CD4-positive, alpha-beta T cell treated with Interleukin-6 for 4 hours (primary cell): ENCODE measurements around the gene AAGAB.

Experiments used
- DNase-seq: peaks from one replicate; pipeline ENCODE4 v3.0.0-alpha.2; 2020; ENCODE audit warnings: mixed read lengths

AAGAB gene

GRCh38 chr15:67186226-67186649 lies 68.2 kb downstream of the AAGAB start:
- no peak for DNase-seq

- no peak for DNase-seq
These were observed 68.7 kb downstream of the AAGAB start for GRCh38 chr15:67185621-67186225.

GRCh38 chr15:67185051-67185450 lies 69.4 kb downstream of the AAGAB start:
- DNase-seq = no peak

- DNase-seq = no peak
These were observed 70.1 kb downstream of the AAGAB start for GRCh38 chr15:67184208-67184925.

GRCh38 chr15:67183443-67184169 lies 70.9 kb downstream of the AAGAB start:
- DNase-seq = no peak

GRCh38 chr15:67181221-67181639 lies 73.2 kb downstream of the AAGAB start:
- DNase-seq = peak; percentile 28

GRCh38 chr15:67180514-67181191 lies 73.8 kb downstream of the AAGAB start:
- DNase-seq = no peak

- DNase-seq = no peak
These were observed 74.4 kb downstream of the AAGAB start for GRCh38 chr15:67180035-67180434.

GRCh38 chr15:67179411-67179995 lies 75.0 kb downstream of the AAGAB start:
- DNase-seq = no peak

- no peak for DNase-seq
These were observed 75.8 kb downstream of the AAGAB start for GRCh38 chr15:67178569-67179210.

GRCh38 chr15:67177752-67178151 lies 76.7 kb downstream of the AAGAB start:
- DNase-seq = no peak

- DNase-seq = no peak
These were observed 78.1 kb downstream of the AAGAB start for GRCh38 chr15:67176195-67176971.

- DNase-seq = no peak
These were observed 78.8 kb downstream of the AAGAB start for GRCh38 chr15:67175643-67176071.

GRCh38 chr15:67174864-67175573 lies 79.4 kb downstream of the AAGAB start:
- DNase-seq = no peak

- DNase-seq = no peak
These were observed 80.0 kb downstream of the AAGAB start for GRCh38 chr15:67174446-67174845.

- no peak for DNase-seq
These were observed 80.7 kb downstream of the AAGAB start for GRCh38 chr15:67173786-67174185.

- no peak for DNase-seq
These were observed 81.5 kb downstream of the AAGAB start for GRCh38 chr15:67173005-67173404.

GRCh38 chr15:67172172-67172571 lies 82.3 kb downstream of the AAGAB start:
- DNase-seq = no peak

GRCh38 chr15:67171471-67171870 lies 83.0 kb downstream of the AAGAB start:
- no peak for DNase-seq

- DNase-seq = no peak
These were observed 84.1 kb downstream of the AAGAB start for GRCh38 chr15:67170143-67170925.
